Pancreas (tissue), 10 donors: ENCODE measurements around the gene CPT1C. TPM values are rescaled to one million over a fixed set of nuclear protein-coding genes. Genes with fewer than 3 reads are reported as not detected.

Experiments
- ATAC-seq, 4 donors: fragments of 200-7000 bp; cut with Tn5 transposase; one replicate each; pipeline versions ENCODE4 v1.8.0 to v1.9.1; 2020; ENCODE audit warnings: mild to moderate bottlenecking in 4 of 4, moderate library complexity in 4 of 4
- DNase-seq, 6 donors: peaks; one replicate each; pipeline ENCODE4 v3.0.0-alpha.2; 2020
- FAIRE-seq: peaks from 2 replicates; lab custom pipeline; 2012; peaks lifted over from hg19 to GRCh38; lab: Jason Lieb, UNC
- H3K27ac ChIP-seq, 4 donors: fragments of 200-600 bp; sonication (generic); 1 replicate in 3 of 4; 2 replicates in 1 of 4; pipeline versions ENCODE4 v1.5.0 to v1.8.0; 2020
- H3K27me3 ChIP-seq, 4 donors: fragments of 200-600 bp; one replicate each; pipeline ENCODE4 v1.8.0; 2021
- H3K36me3 ChIP-seq, 3 donors: fragments of 200-600 bp; sonication (generic) in 1 of 3; one replicate each; pipeline versions ENCODE4 v1.5.0 to v1.8.0; 2020 to 2021
- H3K4me1 ChIP-seq, 3 donors: fragments of 200-600 bp; one replicate each; pipeline ENCODE4 v1.8.0; 2021
- H3K4me3 ChIP-seq, 4 donors: fragments of 200-600 bp; sonication (generic) in 2 of 4; one replicate each; pipeline versions ENCODE4 v1.5.0 to v1.8.0; 2020 to 2021
- H3K9me3 ChIP-seq, 4 donors: fragments of 200-600 bp; one replicate each; pipeline ENCODE4 v1.8.0; 2021
- CTCF ChIP-seq, 4 donors: fragments of 200-600 bp; sonication (generic) in 3 of 4; IDR thresholded peaks; one replicate each; pipeline versions ENCODE4 v1.5.0 to v1.8.0; 2021; ENCODE audit warnings: antibody characterized with exemption in 4 of 4
- WGBS, 2 donors: extraction: QIAGEN DNeasy Blood & Tissue Kit; methylation state at CpG; one replicate each; pipeline ENCODE4 v1.1.7; 2013; 5-methylcytosine and 5-hydroxymethylcytosine counted together
- intact Hi-C, 3 donors: fragments of 100-400 bp; cut with DNase I; formaldehyde crosslinking; loops; one replicate each; pipeline versions ENCODE4 v1.11.1 to v1.14.2; 2022
- polyA plus RNA-seq, 2 donors: library from polyadenylated mRNA; stranded (reverse); fragments of 200-250 nt; gene quantifications; one replicate each; pipeline ENCODE4 v1.2.3, GENCODE V29; 2013
- total RNA-seq, 6 donors: library from RNA; stranded (reverse); fragmentation: NEBNext Ultra II Directional in 4 of 6; extraction: Animal tissue kit (Norgen Biotek cat#: 25700) in 4 of 6; gene quantifications; one replicate each; pipeline versions ENCODE4 v1.2.1 to v1.2.4, GENCODE V29; 2021 to 2023
- donor health status: healthy with polysubstance abuse.
- donor health status: DM: no; HTN: no; CAD: no; lungs with moderate emphysema.
- donor health status: DM: no; HTN: no; CAD: no.
- donor health status: control.
- donor health status: control.
- donor health status: Bipolar disorder and iron deficiency.
- donor health status: DM: yes; HTN: yes; CAD: no.
- donor health status: DM: no; HTN: no; CAD: no.
- donor health status: DM: no; HTN: no; CAD: no.
- donor health status: DM: yes; HTN: yes; CAD: no.

Gene CPT1C
- total and polyA plus RNA-seq, 8 donors = 0.28 to 12.6 (median 3.0) TPM

DNA sequence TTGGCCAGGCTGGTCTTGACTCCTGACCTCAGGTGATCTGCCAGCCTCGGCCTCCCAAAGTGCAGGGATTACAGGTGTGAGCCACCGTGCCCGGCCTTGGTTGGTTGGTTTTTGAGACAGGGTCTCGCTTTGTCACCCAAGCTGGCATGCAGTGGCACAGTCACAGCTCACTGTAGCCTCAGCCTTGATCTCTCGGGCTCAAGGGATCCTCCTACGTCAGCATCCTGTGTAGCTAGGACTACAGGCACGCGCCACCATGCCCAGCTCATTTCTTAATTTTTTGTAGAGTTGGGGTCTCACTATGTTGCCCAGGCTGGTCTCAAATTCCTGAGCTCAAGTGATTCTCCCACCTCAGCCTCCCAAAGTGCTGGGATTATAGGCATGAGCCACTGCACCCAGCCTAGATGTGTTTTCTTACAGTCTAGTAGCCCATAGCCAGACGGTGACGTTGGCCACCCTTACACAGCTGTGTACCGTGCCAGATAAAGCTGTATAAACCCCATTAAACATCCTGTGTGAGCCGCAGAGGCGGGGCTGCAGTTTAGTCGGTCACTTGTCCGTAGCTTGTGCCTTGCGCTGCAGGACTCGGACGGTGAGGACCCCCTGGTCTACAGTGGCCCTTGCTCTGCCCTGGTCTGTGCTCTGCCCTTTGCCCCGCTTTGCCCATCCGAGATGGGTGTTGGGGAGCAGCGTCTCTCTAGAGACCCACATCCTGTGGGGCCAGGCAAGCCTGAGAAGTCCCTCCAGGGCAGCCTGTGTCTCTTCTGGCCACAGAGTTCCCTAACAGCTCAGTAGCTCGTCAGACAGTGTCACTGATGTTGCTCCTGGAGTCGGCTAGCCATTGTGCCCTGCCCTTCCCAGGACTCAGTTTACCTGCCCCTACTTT is 35.1 kb upstream of the CPT1C start:
- Histone ChIP-seq H3K9me3 (no peaks in the 10 kb centered on the region), H3K27ac (no peak overlapping the region), H3K36me3 (peaks cover 0 to 59% (median 19%) of the 10 kb centered on the region in 3 donors), H3K27me3 (no peaks in the 10 kb centered on the region), H3K4me3 (no peak overlapping the region), H3K4me1 (no peaks in the 10 kb centered on the region)
- intact Hi-C loops = no loop called here
- DNase-seq (peak in 1 of 6 donors; percentile 52), ATAC-seq (no peak), FAIRE-seq (no peak)
- 91 to 93% methylated on average over 23 of the region's 23 CpGs for WGBS, 2 donors
- TF ChIP-seq CTCF (IDR thresholded peaks at IDR 0.05) = no peak

DNA sequence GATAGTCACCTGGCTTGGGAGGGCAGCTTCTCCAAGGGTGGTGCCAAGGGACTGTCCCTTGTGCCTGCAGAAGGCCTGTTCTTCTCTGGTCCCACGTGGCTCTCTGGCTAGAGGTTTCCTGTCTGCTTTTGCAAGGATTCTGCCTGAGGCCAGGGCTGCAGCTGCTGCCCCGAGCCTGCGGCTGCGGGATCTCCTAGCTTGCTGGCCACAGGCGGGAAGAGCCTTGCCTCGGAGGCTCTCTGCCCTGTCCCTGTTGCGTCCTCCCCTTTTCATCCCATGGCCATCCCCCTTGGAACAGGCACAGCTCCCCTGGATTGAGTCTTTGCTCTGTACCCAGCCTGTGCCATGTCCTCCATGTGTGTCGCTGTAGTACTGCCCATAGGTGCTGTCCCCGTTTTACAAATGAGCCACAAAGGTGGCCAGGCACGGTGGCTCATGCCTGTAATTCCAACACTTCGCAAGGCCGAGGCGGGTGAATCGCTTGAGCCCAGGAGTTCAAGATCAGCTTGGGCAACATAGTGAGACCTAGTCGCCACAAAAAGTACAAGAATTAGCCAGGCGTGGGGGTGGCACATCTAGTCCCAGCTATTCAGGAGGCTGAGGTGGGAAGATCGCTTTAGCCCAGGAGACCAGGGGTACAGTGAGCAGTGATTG is 34.3 kb upstream of the CPT1C start:
- ATAC-seq (no peak), FAIRE-seq (no peak), DNase-seq (peak in 1 of 6 donors; percentile 25)
- Histone ChIP-seq H3K27me3 (no peaks in the 10 kb centered on the region), H3K27ac (no peak overlapping the region), H3K36me3 (peaks cover 0 to 53% (median 19%) of the 10 kb centered on the region in 3 donors), H3K4me3 (no peak overlapping the region), H3K4me1 (no peaks in the 10 kb centered on the region), H3K9me3 (no peaks in the 10 kb centered on the region)
- WGBS, 2 donors = 90 to 95% methylated on average over 17 of the region's 17 CpGs
- intact Hi-C loops = no loop called here
- no peak for TF ChIP-seq CTCF (IDR thresholded peaks at IDR 0.05)

- H3K36me3 ChIP-seq = peaks cover 0 to 55% (median 22%) of the 10 kb centered on the region in 3 donors
- DNase-seq = peak in 1 of 6 donors; percentile 72
- FAIRE-seq = no peak
Measured at GRCh38 chr19:49657493-49658138, 33.3 kb upstream of the CPT1C start.

GRCh38 chr19:49658139-49658517 is 32.8 kb upstream of the CPT1C start:
- intact Hi-C loops = no loop called here
- no peaks in the 10 kb centered on the region for H3K4me1 ChIP-seq
- no peak overlapping the region for H3K4me3 ChIP-seq
- TF ChIP-seq CTCF (IDR thresholded peaks at IDR 0.05) = no peak
- FAIRE-seq (no peak), DNase-seq (peak in 2 of 6 donors; percentile 49 to 67), ATAC-seq (no peak)
- H3K27me3 ChIP-seq = no peaks in the 10 kb centered on the region
- 90 to 95% methylated on average over 12 to 15 of the region's 15 CpGs for WGBS, 2 donors
- H3K9me3 ChIP-seq = no peaks in the 10 kb centered on the region
- H3K27ac ChIP-seq = no peak overlapping the region
- H3K36me3 ChIP-seq = peaks cover 0 to 50% (median 17%) of the 10 kb centered on the region in 3 donors

More at GRCh38 chr19:49657493-49658138, 33.3 kb upstream of the CPT1C start:
- H3K9me3 ChIP-seq = no peaks in the 10 kb centered on the region
- H3K27ac ChIP-seq = no peak overlapping the region
- WGBS, 2 donors = 88 to 91% methylated on average over 22 of the region's 22 CpGs
- TF ChIP-seq CTCF (IDR thresholded peaks at IDR 0.05) = no peak
- no peaks in the 10 kb centered on the region for H3K27me3 ChIP-seq
- ATAC-seq = no peak
- no peaks in the 10 kb centered on the region for H3K4me1 ChIP-seq
- intact Hi-C loops = no loop called here
- H3K4me3 ChIP-seq = no peak overlapping the region
